OCI-LY3 (cell line): ENCODE measurements around the gene TMEM123.

Experiments used
- H2AFZ ChIP-seq: fragments of 200-600, 300-600 bp; shearing (Covaris generic); 2 replicates; pipeline ENCODE4 v1.6.0; 2014; ENCODE audit warnings: antibody characterized with exemption, low read depth, low read length
- H3K27ac ChIP-seq: fragments of 200-600, 300-600 bp; sonication (generic); 2 replicates; pipeline ENCODE4 v1.5.1; 2014; ENCODE audit warnings: mild to moderate bottlenecking, low read length, moderate library complexity, mixed read lengths
- H3K27me3 ChIP-seq: fragments of 200-600, 300-600 bp; sonication (generic); 2 replicates; pipeline ENCODE4 v1.6.1; 2014; ENCODE audit warnings: low read depth, low read length, mixed read lengths
- H3K36me3 ChIP-seq: fragments of 200-600, 300-600 bp; sonication (generic); replicated peaks from 2 replicates; pipeline ENCODE3; 2014; ENCODE audit warnings: low read depth, low read length, mixed read lengths
- H3K4me1 ChIP-seq: fragments of 300-600, 200-600 bp; sonication (generic); 2 replicates; pipeline ENCODE4 v1.6.1; 2014; ENCODE audit warnings: low read length, mixed read lengths
- H3K4me2 ChIP-seq: fragments of 200-600, 300-600 bp; sonication (generic); 2 replicates; pipeline ENCODE4 v1.6.1; 2014; ENCODE audit warnings: low read length, mixed read lengths
- H3K4me3 ChIP-seq: fragments of 300-600, 200-600 bp; sonication (generic); 2 replicates; pipeline ENCODE4 v1.5.1; 2014; ENCODE audit warnings: antibody characterized with exemption, mild to moderate bottlenecking, low read length, moderate library complexity
- H3K79me2 ChIP-seq: fragments of 300-600, 200-600 bp; shearing (Covaris generic); 2 replicates; pipeline ENCODE4 v1.6.1; 2014; ENCODE audit warnings: mild to moderate bottlenecking, low read length, mixed read lengths
- H3K9ac ChIP-seq: fragments of 300-600, 200-600 bp; shearing (Covaris generic); 2 replicates; pipeline ENCODE4 v1.6.0; 2014; ENCODE audit warnings: mild to moderate bottlenecking, low read length, moderate library complexity
- H3K9me3 ChIP-seq: fragments of 200-600, 300-600 bp; shearing (Covaris generic); 2 replicates; pipeline ENCODE4 v1.6.1; 2014; ENCODE audit warnings: low read length, mixed read lengths; ENCODE audit not compliant: insufficient read depth
- H4K20me1 ChIP-seq: fragments of 200-600, 300-600 bp; sonication (generic); 2 replicates; pipeline ENCODE4 v1.6.1; 2016; ENCODE audit warnings: low read length, mixed read lengths; ENCODE audit not compliant: insufficient read depth
- CTCF ChIP-seq: fragments of 200-600, 300-600 bp; sonication (generic); IDR thresholded peaks from 2 replicates; pipeline ENCODE4 v1.5.1; 2014; ENCODE audit warnings: antibody characterized with exemption, low read length, low read depth
- EZH2phosphoT487 ChIP-seq: fragments of 200-600 bp; shearing (Covaris generic); IDR thresholded peaks from 2 replicates; pipeline ENCODE4 v1.6.1; 2018; ENCODE audit warnings: antibody characterized with exemption, mixed run types, low read depth

Gene TMEM123

GRCh38 chr11:102427068-102427467 lies 25.5 kb downstream of the TMEM123 start:
- Histone ChIP-seq H3K36me3 (peaks cover 15% of the 10 kb centered on the region), H3K4me1 (peaks cover 35% of the 10 kb centered on the region), H4K20me1 (0 out of 2 replicates have a peak, but pooled peaks cover 2% of the 10 kb centered on the region), H3K4me2 (no peak overlapping the region), H3K27ac (no peak overlapping the region), H3K79me2 (peaks cover 32% of the 10 kb centered on the region), H2AFZ (no peak overlapping the region), H3K9ac (no peak overlapping the region), H3K27me3 (no peaks in the 10 kb centered on the region), H3K4me3 (no peak overlapping the region), H3K9me3 (no peaks in the 10 kb centered on the region)
- TF ChIP-seq EZH2phosphoT487 (no peak), CTCF (no peak)

GRCh38 chr11:102426570-102426969 lies 26.0 kb downstream of the TMEM123 start:
- Histone ChIP-seq H3K27ac (no peak overlapping the region), H3K79me2 (peaks cover 34% of the 10 kb centered on the region), H4K20me1 (0 out of 2 replicates have a peak, but pooled peaks cover 2% of the 10 kb centered on the region), H3K36me3 (peaks cover 10% of the 10 kb centered on the region), H3K4me1 (peaks cover 38% of the 10 kb centered on the region), H3K4me3 (no peak overlapping the region), H3K9me3 (no peaks in the 10 kb centered on the region), H3K27me3 (no peaks in the 10 kb centered on the region), H3K4me2 (no peak overlapping the region), H2AFZ (no peak overlapping the region), H3K9ac (no peak overlapping the region)
- no peak for TF ChIP-seq EZH2phosphoT487
- no peak for TF ChIP-seq CTCF

- Histone ChIP-seq H2AFZ (no peak overlapping the region), H3K4me1 (peaks cover 38% of the 10 kb centered on the region), H3K27ac (no peak overlapping the region), H3K9me3 (no peaks in the 10 kb centered on the region), H3K36me3 (peaks cover 7% of the 10 kb centered on the region), H3K79me2 (peaks cover 35% of the 10 kb centered on the region), H3K9ac (no peak overlapping the region), H3K27me3 (no peaks in the 10 kb centered on the region), H4K20me1 (0 out of 2 replicates have a peak, but pooled peaks cover 3% of the 10 kb centered on the region), H3K4me2 (no peak overlapping the region), H3K4me3 (no peak overlapping the region)
- no peak for TF ChIP-seq EZH2phosphoT487
- TF ChIP-seq CTCF = no peak
Observed at GRCh38 chr11:102426000-102426399, 26.6 kb downstream of the TMEM123 start.

- no peak overlapping the region for H2AFZ ChIP-seq
- H3K9me3 ChIP-seq = no peaks in the 10 kb centered on the region
- H3K79me2 ChIP-seq = peaks cover 39% of the 10 kb centered on the region
- H3K36me3 ChIP-seq = peaks cover 8% of the 10 kb centered on the region
- no peak overlapping the region for H3K27ac ChIP-seq
- no peak overlapping the region for H3K9ac ChIP-seq
- peaks cover 19% of the 10 kb centered on the region for H4K20me1 ChIP-seq
- no peak overlapping the region for H3K4me2 ChIP-seq
- peaks cover 30% of the 10 kb centered on the region for H3K4me1 ChIP-seq
- no peak overlapping the region for H3K4me3 ChIP-seq
- TF ChIP-seq EZH2phosphoT487 = no peak
- no peak for TF ChIP-seq CTCF
- no peaks in the 10 kb centered on the region for H3K27me3 ChIP-seq
Observed at GRCh38 chr11:102423936-102424335, 28.6 kb downstream of the TMEM123 start.
